Mammary epithelial cell (primary cell): ENCODE measurements around the gene FUT4.

Source experiments
- CTCF ChIP-seq, 2 donors: IDR thresholded peaks in 1 of 2; conservative IDR thresholded peaks in 1 of 2; 2 replicates each; pipeline ENCODE4 v1.5.1; 2011 to 2012; ENCODE audit warnings: inconsistent platforms in 2 of 2, low read length in 2 of 2, mild to moderate bottlenecking in 2 of 2, control low read depth in 1 of 2, low read depth in 1 of 2; ENCODE audit not compliant: insufficient read depth in 1 of 2; ENCODE audit errors: extremely low read depth in 1 of 2
- EZH2 ChIP-seq: IDR thresholded peaks from 2 replicates; pipeline ENCODE4 v1.6.1; 2012; ENCODE audit warnings: low read length, inconsistent platforms, borderline replicate concordance

GRCh38 chr11:94577841-94578240, 34.1 kb downstream of the FUT4 start:
- TF ChIP-seq CTCF (conservative IDR thresholded peaks at IDR 0.05 in 1 of 2, IDR thresholded peaks at IDR 0.05 in 1 of 2; ENCODE audit: extremely low read depth in 1 of 2, insufficient read depth in 1 of 2, low read depth in 1 of 2, low read length in 2 of 2) (no peak), EZH2 (no peak)
